BLaER1 (cell line): ENCODE data around the gene CIROP.
A peak's percentile ranks its signal among the peaks of the same experiment; 100 is the strongest.

ENCODE experiments used
- H3K27ac ChIP-seq: shearing (Covaris generic); formaldehyde crosslinking; 2 replicates; pipeline ENCODE4 v1.8.1; 2022
- H3K27me3 ChIP-seq: shearing (Covaris generic); formaldehyde crosslinking; 2 replicates; pipeline ENCODE4 v1.8.1; 2022
- H3K36me3 ChIP-seq: shearing (Covaris generic); formaldehyde crosslinking; 2 replicates; pipeline ENCODE4 v1.8.1; 2022
- H3K4me1 ChIP-seq: shearing (Covaris generic); formaldehyde crosslinking; 2 replicates; pipeline ENCODE4 v1.8.1; 2022
- H3K4me2 ChIP-seq: shearing (Covaris generic); formaldehyde crosslinking; 2 replicates; pipeline ENCODE4 v1.8.1; 2022
- H3K4me3 ChIP-seq: shearing (Covaris generic); formaldehyde crosslinking; 2 replicates; pipeline ENCODE4 v1.8.1; 2022
- H3K9ac ChIP-seq: shearing (Covaris generic); formaldehyde crosslinking; 2 replicates; pipeline ENCODE4 v1.8.1; 2022
- H3K9me3 ChIP-seq: shearing (Covaris generic); formaldehyde crosslinking; 2 replicates; pipeline ENCODE4 v1.8.1; 2022
- H4K20me1 ChIP-seq: shearing (Covaris generic); formaldehyde crosslinking; 2 replicates; pipeline ENCODE4 v1.8.1; 2022
- Cebpa-rat ChIP-seq: shearing (Covaris generic); IDR thresholded peaks from 2 replicates; pipeline ENCODE4 v1.8.1; 2022

Gene CIROP, protein sequence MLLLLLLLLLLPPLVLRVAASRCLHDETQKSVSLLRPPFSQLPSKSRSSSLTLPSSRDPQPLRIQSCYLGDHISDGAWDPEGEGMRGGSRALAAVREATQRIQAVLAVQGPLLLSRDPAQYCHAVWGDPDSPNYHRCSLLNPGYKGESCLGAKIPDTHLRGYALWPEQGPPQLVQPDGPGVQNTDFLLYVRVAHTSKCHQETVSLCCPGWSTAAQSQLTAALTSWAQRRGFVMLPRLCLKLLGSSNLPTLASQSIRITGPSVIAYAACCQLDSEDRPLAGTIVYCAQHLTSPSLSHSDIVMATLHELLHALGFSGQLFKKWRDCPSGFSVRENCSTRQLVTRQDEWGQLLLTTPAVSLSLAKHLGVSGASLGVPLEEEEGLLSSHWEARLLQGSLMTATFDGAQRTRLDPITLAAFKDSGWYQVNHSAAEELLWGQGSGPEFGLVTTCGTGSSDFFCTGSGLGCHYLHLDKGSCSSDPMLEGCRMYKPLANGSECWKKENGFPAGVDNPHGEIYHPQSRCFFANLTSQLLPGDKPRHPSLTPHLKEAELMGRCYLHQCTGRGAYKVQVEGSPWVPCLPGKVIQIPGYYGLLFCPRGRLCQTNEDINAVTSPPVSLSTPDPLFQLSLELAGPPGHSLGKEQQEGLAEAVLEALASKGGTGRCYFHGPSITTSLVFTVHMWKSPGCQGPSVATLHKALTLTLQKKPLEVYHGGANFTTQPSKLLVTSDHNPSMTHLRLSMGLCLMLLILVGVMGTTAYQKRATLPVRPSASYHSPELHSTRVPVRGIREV

GRCh38 chr14:23104591-23105347 lies at the start of gene CIROP:
Gene CIROP (minus strand): TSS chr14:23104989. CDS start chr14:23104920, 69 bp downstream.
- H3K4me2 ChIP-seq: no peak within 1 kb of the TSS

GRCh38 chr14:23153851-23154796 lies 49.3 kb upstream of the CIROP start:
- Histone ChIP-seq H3K4me2 (peak overlapping the region; percentile 48), H4K20me1 (no peaks in the 10 kb centered on the region), H3K4me3 (no peak overlapping the region), H3K27ac (no peak overlapping the region), H3K9ac (no peak overlapping the region), H3K36me3 (no peaks in the 10 kb centered on the region), H3K4me1 (peaks cover 17% of the 10 kb centered on the region), H3K9me3 (no peaks in the 10 kb centered on the region), H3K27me3 (no peaks in the 10 kb centered on the region)
- no peak for TF ChIP-seq Cebpa-rat

More at GRCh38 chr14:23104591-23105347, at the start of gene CIROP:
- H3K4me1 ChIP-seq: peaks cover 15% of the 10 kb centered on the region
- no peak for TF ChIP-seq Cebpa-rat
- H4K20me1 ChIP-seq: peaks cover 5% of the 10 kb centered on the region; the same call in 1 of the 2 replicates
- no peaks in the 10 kb centered on the region for H3K27me3 ChIP-seq
- H3K9ac ChIP-seq: no peak within 1 kb of the TSS
- H3K4me3 ChIP-seq: no peak within 1 kb of the TSS
- H3K36me3 ChIP-seq: no peaks in the 10 kb centered on the region
- H3K9me3 ChIP-seq: peaks cover 11% of the 10 kb centered on the region
- H3K27ac ChIP-seq: no peak within 1 kb of the TSS

- H3K4me2 ChIP-seq: no peak overlapping the region
These were observed 46.6 kb upstream of the CIROP start for GRCh38 chr14:23151342-23151741.

DNA sequence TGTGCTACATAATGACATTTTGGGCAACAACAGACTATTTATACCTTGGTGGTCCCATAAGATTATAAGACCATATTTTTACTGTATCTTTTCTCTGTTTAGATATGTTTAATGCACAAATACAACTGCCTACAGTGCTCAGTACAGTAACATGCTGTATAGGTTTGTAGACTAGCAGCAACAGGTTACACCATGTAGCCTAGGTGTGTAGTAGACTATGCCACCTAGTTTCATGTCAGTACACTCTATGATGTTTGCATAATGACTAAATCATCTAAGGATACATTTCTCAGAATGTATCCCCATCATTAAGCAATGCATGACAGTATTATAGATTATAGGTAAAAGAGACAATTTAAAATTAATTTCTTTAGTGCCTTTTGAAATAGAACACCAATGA lies 45.0 kb upstream of the CIROP start:
- H3K27me3 ChIP-seq: no peaks in the 10 kb centered on the region
- no peaks in the 10 kb centered on the region for H3K9me3 ChIP-seq
- no peak overlapping the region for H3K4me2 ChIP-seq
- H3K4me3 ChIP-seq: no peak overlapping the region
- H3K9ac ChIP-seq: no peak overlapping the region
- peaks cover 9% of the 10 kb centered on the region for H3K4me1 ChIP-seq
- no peak overlapping the region for H3K27ac ChIP-seq
- no peaks in the 10 kb centered on the region for H3K36me3 ChIP-seq
- H4K20me1 ChIP-seq: no peaks in the 10 kb centered on the region
- TF ChIP-seq Cebpa-rat: no peak

More at GRCh38 chr14:23151342-23151741, 46.6 kb upstream of the CIROP start:
- Histone ChIP-seq H3K27ac (no peak overlapping the region), H3K36me3 (no peaks in the 10 kb centered on the region), H3K4me3 (no peak overlapping the region), H3K27me3 (no peaks in the 10 kb centered on the region), H4K20me1 (no peaks in the 10 kb centered on the region), H3K9me3 (no peaks in the 10 kb centered on the region), H3K4me1 (peaks cover 17% of the 10 kb centered on the region), H3K9ac (no peak overlapping the region)
- TF ChIP-seq Cebpa-rat: no peak

DNA sequence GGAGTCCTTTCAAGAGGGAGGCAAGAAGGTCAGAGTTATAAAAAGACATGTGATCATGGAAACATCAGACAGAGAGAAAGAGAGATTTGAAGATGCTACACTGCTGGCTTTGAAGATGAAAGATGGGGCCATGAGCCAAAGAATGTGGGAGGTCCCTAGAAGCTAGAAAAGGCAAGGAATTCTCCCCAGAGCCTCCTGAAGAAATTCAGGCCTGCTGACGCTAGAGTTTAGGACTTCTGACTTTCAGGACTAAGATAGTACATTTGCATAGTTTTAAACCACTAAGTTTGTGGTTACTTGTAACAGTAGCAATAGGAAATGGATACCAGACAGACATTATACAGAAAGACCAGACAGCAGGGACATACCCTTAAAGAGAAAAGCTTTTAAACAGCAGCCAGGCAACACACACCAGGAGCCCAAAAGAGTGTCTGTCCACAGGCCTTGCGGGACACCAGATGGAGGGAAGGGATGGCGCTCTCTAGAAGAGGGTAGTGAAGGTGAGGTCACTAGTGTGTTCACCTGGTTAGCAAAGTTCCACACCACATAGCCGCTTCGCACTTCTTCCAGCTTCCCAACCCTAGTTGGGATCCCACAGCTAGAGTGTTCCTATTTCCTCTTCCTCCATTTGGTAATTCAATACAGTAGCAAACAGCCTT lies 43.9 kb upstream of the CIROP start:
- H3K36me3 ChIP-seq: no peaks in the 10 kb centered on the region
- no peak overlapping the region for H3K4me2 ChIP-seq
- no peaks in the 10 kb centered on the region for H3K27me3 ChIP-seq
- TF ChIP-seq Cebpa-rat: no peak
- no peaks in the 10 kb centered on the region for H4K20me1 ChIP-seq
- H3K4me1 ChIP-seq: no peaks in the 10 kb centered on the region
- no peak overlapping the region for H3K27ac ChIP-seq
- H3K9ac ChIP-seq: no peak overlapping the region
- H3K4me3 ChIP-seq: no peak overlapping the region
- no peaks in the 10 kb centered on the region for H3K9me3 ChIP-seq

GRCh38 chr14:23147676-23148075 lies 42.9 kb upstream of the CIROP start:
- no peaks in the 10 kb centered on the region for H3K9me3 ChIP-seq
- H3K4me2 ChIP-seq: no peak overlapping the region
- no peaks in the 10 kb centered on the region for H3K4me1 ChIP-seq
- no peaks in the 10 kb centered on the region for H3K36me3 ChIP-seq
- TF ChIP-seq Cebpa-rat: no peak
- H4K20me1 ChIP-seq: no peaks in the 10 kb centered on the region
- no peak overlapping the region for H3K9ac ChIP-seq
- H3K4me3 ChIP-seq: no peak overlapping the region
- H3K27me3 ChIP-seq: no peaks in the 10 kb centered on the region
- no peak overlapping the region for H3K27ac ChIP-seq

- H3K36me3 ChIP-seq: no peaks in the 10 kb centered on the region
- H3K4me3 ChIP-seq: no peak overlapping the region
- no peak for TF ChIP-seq Cebpa-rat
- H3K4me1 ChIP-seq: no peaks in the 10 kb centered on the region
- no peak overlapping the region for H3K27ac ChIP-seq
- H3K27me3 ChIP-seq: no peaks in the 10 kb centered on the region
- H4K20me1 ChIP-seq: no peaks in the 10 kb centered on the region
- no peak overlapping the region for H3K4me2 ChIP-seq
- no peak overlapping the region for H3K9ac ChIP-seq
- H3K9me3 ChIP-seq: no peaks in the 10 kb centered on the region
These were observed 42.2 kb upstream of the CIROP start for GRCh38 chr14:23146980-23147379.

- H3K27me3 ChIP-seq: no peaks in the 10 kb centered on the region
- H3K4me3 ChIP-seq: no peak overlapping the region
- no peak overlapping the region for H3K27ac ChIP-seq
- no peak overlapping the region for H3K9ac ChIP-seq
- TF ChIP-seq Cebpa-rat: no peak
- H3K36me3 ChIP-seq: no peaks in the 10 kb centered on the region
- H3K4me2 ChIP-seq: no peak overlapping the region
- no peaks in the 10 kb centered on the region for H3K4me1 ChIP-seq
- no peaks in the 10 kb centered on the region for H3K9me3 ChIP-seq
- no peaks in the 10 kb centered on the region for H4K20me1 ChIP-seq
These were observed 41.6 kb upstream of the CIROP start for GRCh38 chr14:23146351-23146910.
